Testis (tissue), 2 donors: ENCODE data around the gene MAP2.

ENCODE experiments used
- POLR2A ChIP-seq: fragments of 450-650 bp; IDR thresholded peaks from one replicate; pipeline ENCODE4 v1.6.1; 2017; ENCODE audit warnings: antibody characterized with exemption, mild to moderate bottlenecking, moderate library complexity
- TF ChIP-seq, protein P1 (sequence below), 3 experiments: fragments of 450-650 bp in 2 of 3; fragments of 200-600 bp in 1 of 3; sonication (generic) in 1 of 3; IDR thresholded peaks; one replicate each; pipeline ENCODE4 v1.5.1; 2016 to 2019; ENCODE audit warnings: antibody characterized with exemption in 3 of 3, mild to moderate bottlenecking in 2 of 3, moderate library complexity in 1 of 3

DNA sequence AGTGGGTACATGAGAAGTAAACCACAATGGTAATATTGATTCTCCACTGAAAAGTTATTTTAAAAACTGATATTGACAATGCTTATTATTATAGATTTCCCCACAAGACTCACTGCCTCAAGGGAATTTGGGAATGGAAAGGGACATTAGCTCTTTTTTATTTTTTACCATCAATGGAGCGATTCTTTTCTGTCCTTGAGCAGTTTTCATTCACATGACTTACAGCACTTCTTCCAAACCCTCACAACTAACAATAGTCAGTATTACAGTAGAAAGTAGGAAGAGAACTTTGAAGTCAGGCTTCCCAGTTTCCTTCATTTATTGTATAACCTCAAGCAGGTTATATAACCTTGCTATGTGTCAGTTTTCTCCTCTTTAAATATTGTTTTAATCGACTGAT lies 343.5 kb downstream of the MAP2 start:
- TF ChIP-seq, protein P1, sequence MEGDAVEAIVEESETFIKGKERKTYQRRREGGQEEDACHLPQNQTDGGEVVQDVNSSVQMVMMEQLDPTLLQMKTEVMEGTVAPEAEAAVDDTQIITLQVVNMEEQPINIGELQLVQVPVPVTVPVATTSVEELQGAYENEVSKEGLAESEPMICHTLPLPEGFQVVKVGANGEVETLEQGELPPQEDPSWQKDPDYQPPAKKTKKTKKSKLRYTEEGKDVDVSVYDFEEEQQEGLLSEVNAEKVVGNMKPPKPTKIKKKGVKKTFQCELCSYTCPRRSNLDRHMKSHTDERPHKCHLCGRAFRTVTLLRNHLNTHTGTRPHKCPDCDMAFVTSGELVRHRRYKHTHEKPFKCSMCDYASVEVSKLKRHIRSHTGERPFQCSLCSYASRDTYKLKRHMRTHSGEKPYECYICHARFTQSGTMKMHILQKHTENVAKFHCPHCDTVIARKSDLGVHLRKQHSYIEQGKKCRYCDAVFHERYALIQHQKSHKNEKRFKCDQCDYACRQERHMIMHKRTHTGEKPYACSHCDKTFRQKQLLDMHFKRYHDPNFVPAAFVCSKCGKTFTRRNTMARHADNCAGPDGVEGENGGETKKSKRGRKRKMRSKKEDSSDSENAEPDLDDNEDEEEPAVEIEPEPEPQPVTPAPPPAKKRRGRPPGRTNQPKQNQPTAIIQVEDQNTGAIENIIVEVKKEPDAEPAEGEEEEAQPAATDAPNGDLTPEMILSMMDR (IDR thresholded peaks at IDR 0.05): no peak
- TF ChIP-seq POLR2A: no peak
